Measurements from ENCODE around the gene RESF1. TPM values are rescaled to one million over a fixed set of nuclear protein-coding genes. Genes with fewer than 3 reads are reported as not detected.

RESF1 gene
- polyA plus RNA-seq, 2 donors: 10.8 to 32.7 TPM

DNA sequence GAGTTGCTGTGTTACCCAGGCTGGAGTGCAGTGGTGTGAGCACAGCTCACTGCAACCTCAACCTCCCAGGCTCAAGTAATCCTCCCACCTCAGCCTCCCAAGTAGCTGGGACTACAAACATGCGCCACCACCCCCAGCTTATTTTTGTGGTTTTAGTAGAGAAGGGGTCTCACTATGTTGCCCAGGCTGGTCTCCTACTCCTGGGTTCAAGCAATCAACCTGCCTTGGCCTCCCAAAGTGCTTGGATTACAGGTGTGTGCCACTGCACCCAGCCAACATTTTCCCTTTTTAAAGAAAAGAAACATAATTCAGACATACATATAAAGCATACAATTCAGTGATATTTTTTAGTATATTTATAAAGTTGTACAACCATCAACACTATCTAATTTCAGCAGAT, 44.4 kb downstream of the RESF1 start:
- no peaks in the 10 kb centered on the region for H3K9me3 ChIP-seq (ENCODE audit: control insufficient read depth in 2 of 2, insufficient read depth in 1 of 2, low read depth in 1 of 2, low read length in 1 of 2)
- no peak overlapping the region for H3K4me3 ChIP-seq (ENCODE audit: low read depth in 1 of 2, low read length in 2 of 2)
- H3K27me3 ChIP-seq (ENCODE audit: control insufficient read depth in 1 of 2, insufficient read depth in 2 of 2, low read length in 2 of 2): no peaks in the 10 kb centered on the region
- H3K36me3 ChIP-seq (ENCODE audit: control insufficient read depth in 2 of 2, insufficient read depth in 2 of 2, low read length in 1 of 2): no peaks in the 10 kb centered on the region
- WGBS, 2 donors: 95 to 100% methylated on average over 1 of the region's 1 CpG
- H3K4me1 ChIP-seq (ENCODE audit: control insufficient read depth in 2 of 2, insufficient read depth in 2 of 2, low read length in 1 of 2): no peaks in the 10 kb centered on the region
- H3K27ac ChIP-seq (ENCODE audit: low read depth in 2 of 2, low read length in 1 of 2): no peak overlapping the region

GRCh38 chr12:32005496-32006125, 46.4 kb downstream of the RESF1 start:
- 56 to 58% methylated on average over 11 of the region's 11 CpGs for WGBS, 2 donors
- H3K4me1 ChIP-seq (ENCODE audit: control insufficient read depth in 2 of 2, insufficient read depth in 2 of 2, low read length in 1 of 2): no peaks in the 10 kb centered on the region
- H3K9me3 ChIP-seq (ENCODE audit: control insufficient read depth in 2 of 2, insufficient read depth in 1 of 2, low read depth in 1 of 2, low read length in 1 of 2): peaks cover 0 to 2% of the 10 kb centered on the region in 2 donors
- H3K36me3 ChIP-seq (ENCODE audit: control insufficient read depth in 2 of 2, insufficient read depth in 2 of 2, low read length in 1 of 2): no peaks in the 10 kb centered on the region
- no peak overlapping the region for H3K27ac ChIP-seq (ENCODE audit: low read depth in 2 of 2, low read length in 1 of 2)
- H3K4me3 ChIP-seq (ENCODE audit: low read depth in 1 of 2, low read length in 2 of 2): no peak overlapping the region
- H3K27me3 ChIP-seq (ENCODE audit: control insufficient read depth in 1 of 2, insufficient read depth in 2 of 2, low read length in 2 of 2): no peaks in the 10 kb centered on the region

Other genes starting within 250 kb of the RESF1 start
- gene AMN1, start 230.4 kb upstream of the RESF1 start, polyA plus RNA-seq: 1 to 10 TPM; 4.4 to 4.7 TPM
- 1 to 10 TPM; 1.7 to 2.0 TPM for gene BICD1, start 147.4 kb downstream of the RESF1 start, polyA plus RNA-seq